WTC11 (cell line): Measurements from ENCODE around the gene ZNF10.

Experiments
- KAT7 ChIP-seq: sonication (generic); formaldehyde crosslinking; IDR thresholded peaks from 2 replicates; pipeline ENCODE4 v1.8.1; 2023; ENCODE audit warnings: missing genetic modification reagents, mild to moderate bottlenecking, borderline replicate concordance
- NR2C2 ChIP-seq: sonication (generic); formaldehyde crosslinking; IDR thresholded peaks from 2 replicates; pipeline ENCODE4 v1.8.0; 2022; ENCODE audit warnings: mild to moderate bottlenecking, missing genetic modification reagents
- ZNF423 ChIP-seq: fragments of 250-450 bp; sonication (Bioruptor Pico); IDR thresholded peaks from 2 replicates; pipeline ENCODE4 v2.1.2; 2022; ENCODE audit warnings: mild to moderate bottlenecking, moderate library complexity
- TF ChIP-seq, protein P1 (sequence below): fragments of 200-600 bp; IDR thresholded peaks from 2 replicates; pipeline ENCODE4 v1.8.0; 2022; ENCODE audit warnings: antibody characterized with exemption
- TF ChIP-seq, protein P2 (sequence below): sonication (generic); formaldehyde crosslinking; IDR thresholded peaks from 2 replicates; pipeline ENCODE4 v1.8.1; 2023; ENCODE audit warnings: mild to moderate bottlenecking, missing genetic modification reagents, moderate library complexity
- TF ChIP-seq, protein P3 (sequence below): sonication (generic); formaldehyde crosslinking; IDR thresholded peaks from 2 replicates; pipeline ENCODE4 v1.8.1; 2022; ENCODE audit warnings: mild to moderate bottlenecking, missing genetic modification reagents, moderate library complexity, borderline replicate concordance
- TF ChIP-seq, protein P4 (sequence below): sonication (generic); formaldehyde crosslinking; IDR thresholded peaks from 2 replicates; pipeline ENCODE4 v1.8.1; 2023; ENCODE audit warnings: mild to moderate bottlenecking, missing genetic modification reagents, moderate library complexity

DNA sequence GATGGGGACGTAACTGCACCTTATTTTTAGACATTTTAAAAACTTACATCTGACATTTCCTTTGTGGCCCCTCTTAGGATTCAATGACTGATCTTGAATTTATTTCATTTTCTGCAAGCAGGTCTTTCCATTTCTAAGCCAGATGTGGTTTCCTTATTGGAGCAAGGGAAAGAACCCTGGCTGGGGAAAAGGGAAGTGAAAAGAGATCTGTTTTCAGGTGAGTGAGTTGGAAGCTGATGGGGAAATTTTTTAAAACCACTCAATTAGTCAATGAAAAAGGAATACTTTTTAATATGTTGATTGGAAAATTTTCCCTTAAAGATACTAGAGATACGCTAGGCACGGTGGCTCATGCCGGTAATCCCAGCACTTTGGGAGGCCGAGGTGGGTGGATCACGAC, 47.1 kb upstream of the ZNF10 start:
- TF ChIP-seq, protein P1, sequence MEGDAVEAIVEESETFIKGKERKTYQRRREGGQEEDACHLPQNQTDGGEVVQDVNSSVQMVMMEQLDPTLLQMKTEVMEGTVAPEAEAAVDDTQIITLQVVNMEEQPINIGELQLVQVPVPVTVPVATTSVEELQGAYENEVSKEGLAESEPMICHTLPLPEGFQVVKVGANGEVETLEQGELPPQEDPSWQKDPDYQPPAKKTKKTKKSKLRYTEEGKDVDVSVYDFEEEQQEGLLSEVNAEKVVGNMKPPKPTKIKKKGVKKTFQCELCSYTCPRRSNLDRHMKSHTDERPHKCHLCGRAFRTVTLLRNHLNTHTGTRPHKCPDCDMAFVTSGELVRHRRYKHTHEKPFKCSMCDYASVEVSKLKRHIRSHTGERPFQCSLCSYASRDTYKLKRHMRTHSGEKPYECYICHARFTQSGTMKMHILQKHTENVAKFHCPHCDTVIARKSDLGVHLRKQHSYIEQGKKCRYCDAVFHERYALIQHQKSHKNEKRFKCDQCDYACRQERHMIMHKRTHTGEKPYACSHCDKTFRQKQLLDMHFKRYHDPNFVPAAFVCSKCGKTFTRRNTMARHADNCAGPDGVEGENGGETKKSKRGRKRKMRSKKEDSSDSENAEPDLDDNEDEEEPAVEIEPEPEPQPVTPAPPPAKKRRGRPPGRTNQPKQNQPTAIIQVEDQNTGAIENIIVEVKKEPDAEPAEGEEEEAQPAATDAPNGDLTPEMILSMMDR, result no peak
- TF ChIP-seq NR2C2 (no peak), ZNF423 (CRISPR knock-in tag) (no peak), KAT7 (CRISPR knock-in tag) (no peak)
- TF ChIP-seq, protein P2, sequence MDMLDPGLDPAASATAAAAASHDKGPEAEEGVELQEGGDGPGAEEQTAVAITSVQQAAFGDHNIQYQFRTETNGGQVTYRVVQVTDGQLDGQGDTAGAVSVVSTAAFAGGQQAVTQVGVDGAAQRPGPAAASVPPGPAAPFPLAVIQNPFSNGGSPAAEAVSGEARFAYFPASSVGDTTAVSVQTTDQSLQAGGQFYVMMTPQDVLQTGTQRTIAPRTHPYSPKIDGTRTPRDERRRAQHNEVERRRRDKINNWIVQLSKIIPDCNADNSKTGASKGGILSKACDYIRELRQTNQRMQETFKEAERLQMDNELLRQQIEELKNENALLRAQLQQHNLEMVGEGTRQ (CRISPR knock-in tag), result no peak
- TF ChIP-seq, protein P3, sequence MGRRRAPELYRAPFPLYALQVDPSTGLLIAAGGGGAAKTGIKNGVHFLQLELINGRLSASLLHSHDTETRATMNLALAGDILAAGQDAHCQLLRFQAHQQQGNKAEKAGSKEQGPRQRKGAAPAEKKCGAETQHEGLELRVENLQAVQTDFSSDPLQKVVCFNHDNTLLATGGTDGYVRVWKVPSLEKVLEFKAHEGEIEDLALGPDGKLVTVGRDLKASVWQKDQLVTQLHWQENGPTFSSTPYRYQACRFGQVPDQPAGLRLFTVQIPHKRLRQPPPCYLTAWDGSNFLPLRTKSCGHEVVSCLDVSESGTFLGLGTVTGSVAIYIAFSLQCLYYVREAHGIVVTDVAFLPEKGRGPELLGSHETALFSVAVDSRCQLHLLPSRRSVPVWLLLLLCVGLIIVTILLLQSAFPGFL, result no peak
- TF ChIP-seq, protein P4, sequence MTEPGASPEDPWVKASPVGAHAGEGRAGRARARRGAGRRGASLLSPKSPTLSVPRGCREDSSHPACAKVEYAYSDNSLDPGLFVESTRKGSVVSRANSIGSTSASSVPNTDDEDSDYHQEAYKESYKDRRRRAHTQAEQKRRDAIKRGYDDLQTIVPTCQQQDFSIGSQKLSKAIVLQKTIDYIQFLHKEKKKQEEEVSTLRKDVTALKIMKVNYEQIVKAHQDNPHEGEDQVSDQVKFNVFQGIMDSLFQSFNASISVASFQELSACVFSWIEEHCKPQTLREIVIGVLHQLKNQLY (CRISPR knock-in tag), result no peak
